Bronchial epithelial cell (primary cell): ENCODE measurements around the gene KRTAP4-7. TPM values are rescaled to one million over a fixed set of nuclear protein-coding genes. Genes with fewer than 3 reads are reported as not detected.
"Not testable (repeated sequence)": the region's sequence is repeated elsewhere in the genome, so short reads cannot be mapped to it uniquely, and the experiment has no call there.

Source experiments
- DNase-seq: peaks from one replicate; pipeline ENCODE4 v3.0.0-alpha.2; 2010; ENCODE audit warnings: low read depth
- FAIRE-seq: peaks from 2 replicates; lab custom pipeline; 2011; peaks lifted over from hg19 to GRCh38; lab: Jason Lieb, UNC
- H3K27me3 ChIP-seq: 2 replicates; pipeline ENCODE4 v1.5.1; 2011; ENCODE audit warnings: low read length; ENCODE audit not compliant: control insufficient read depth, insufficient read depth
- H3K36me3 ChIP-seq: 2 replicates; pipeline ENCODE4 v1.5.1; 2011; ENCODE audit warnings: low read length; ENCODE audit not compliant: control insufficient read depth, insufficient read depth
- H3K4me3 ChIP-seq: 2 replicates; pipeline ENCODE4 v1.5.1; 2011; ENCODE audit warnings: mild to moderate bottlenecking, low read depth, low read length, control low read depth
- total RNA-seq: library from RNA; depleted of rRNA; stranded (reverse); fragments of >200 nt; gene quantifications from 2 replicates; pipeline ENCODE4 v1.2.1, GENCODE V29; 2014
- TF ChIP-seq, protein P1 (sequence below): IDR thresholded peaks from 2 replicates; pipeline ENCODE4 v1.5.1; 2011; ENCODE audit warnings: mild to moderate bottlenecking, moderate library complexity, low read length, control low read depth, inconsistent platforms; ENCODE audit not compliant: insufficient read depth, severe bottlenecking

Gene KRTAP4-7
- total RNA-seq, 1 donor from 2014 or later = not detected

DNA sequence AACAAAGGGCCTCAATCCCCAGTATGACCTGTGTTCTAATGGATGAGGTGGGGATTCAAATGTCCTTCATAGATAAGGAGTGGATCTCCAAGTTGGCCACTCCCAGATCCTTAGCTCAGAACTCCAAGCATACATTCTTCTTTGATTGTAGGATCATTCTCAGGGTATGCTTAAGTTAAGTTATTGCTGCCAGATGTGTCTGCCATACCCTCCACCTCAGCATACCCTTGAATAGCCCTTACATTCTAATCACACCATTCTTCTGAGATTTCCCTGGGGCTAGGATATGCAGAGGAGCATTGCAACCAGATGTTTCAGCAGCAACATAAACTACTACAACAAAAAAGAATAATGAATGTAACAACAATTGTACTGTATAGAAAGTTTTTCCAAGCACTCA, 16.7 kb upstream of the KRTAP4-7 start:
- Histone ChIP-seq H3K27me3 (no peaks in the 10 kb centered on the region), H3K36me3 (no peaks in the 10 kb centered on the region), H3K4me3 (no peak overlapping the region)
- DNase-seq (no peak), FAIRE-seq (no peak)
- TF ChIP-seq, protein P1, sequence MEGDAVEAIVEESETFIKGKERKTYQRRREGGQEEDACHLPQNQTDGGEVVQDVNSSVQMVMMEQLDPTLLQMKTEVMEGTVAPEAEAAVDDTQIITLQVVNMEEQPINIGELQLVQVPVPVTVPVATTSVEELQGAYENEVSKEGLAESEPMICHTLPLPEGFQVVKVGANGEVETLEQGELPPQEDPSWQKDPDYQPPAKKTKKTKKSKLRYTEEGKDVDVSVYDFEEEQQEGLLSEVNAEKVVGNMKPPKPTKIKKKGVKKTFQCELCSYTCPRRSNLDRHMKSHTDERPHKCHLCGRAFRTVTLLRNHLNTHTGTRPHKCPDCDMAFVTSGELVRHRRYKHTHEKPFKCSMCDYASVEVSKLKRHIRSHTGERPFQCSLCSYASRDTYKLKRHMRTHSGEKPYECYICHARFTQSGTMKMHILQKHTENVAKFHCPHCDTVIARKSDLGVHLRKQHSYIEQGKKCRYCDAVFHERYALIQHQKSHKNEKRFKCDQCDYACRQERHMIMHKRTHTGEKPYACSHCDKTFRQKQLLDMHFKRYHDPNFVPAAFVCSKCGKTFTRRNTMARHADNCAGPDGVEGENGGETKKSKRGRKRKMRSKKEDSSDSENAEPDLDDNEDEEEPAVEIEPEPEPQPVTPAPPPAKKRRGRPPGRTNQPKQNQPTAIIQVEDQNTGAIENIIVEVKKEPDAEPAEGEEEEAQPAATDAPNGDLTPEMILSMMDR = no peak

DNA sequence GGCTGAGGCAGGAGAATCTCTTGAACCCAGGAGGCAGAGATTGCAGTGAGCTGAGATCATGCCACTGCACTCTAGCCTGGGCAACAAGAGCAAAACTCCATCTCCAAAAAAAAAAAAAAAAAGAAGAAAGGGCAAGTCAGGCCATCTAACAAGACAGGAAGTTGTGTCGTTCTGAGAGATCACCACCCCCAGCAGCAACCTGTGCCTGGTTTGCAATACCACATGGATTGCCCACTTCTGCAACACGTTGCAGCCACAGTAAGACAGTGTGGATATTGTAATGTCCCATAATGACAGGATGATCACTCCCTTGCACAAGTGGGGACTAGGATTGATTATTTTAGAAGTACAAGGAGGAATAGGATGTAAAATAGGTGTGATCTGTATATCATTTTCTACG, 14.9 kb upstream of the KRTAP4-7 start:
- TF ChIP-seq, protein P1 = no peak
- Histone ChIP-seq H3K36me3 (no peaks in the 10 kb centered on the region), H3K27me3 (no peaks in the 10 kb centered on the region), H3K4me3 (no peak overlapping the region)
- FAIRE-seq (no peak), DNase-seq (no peak)

DNA sequence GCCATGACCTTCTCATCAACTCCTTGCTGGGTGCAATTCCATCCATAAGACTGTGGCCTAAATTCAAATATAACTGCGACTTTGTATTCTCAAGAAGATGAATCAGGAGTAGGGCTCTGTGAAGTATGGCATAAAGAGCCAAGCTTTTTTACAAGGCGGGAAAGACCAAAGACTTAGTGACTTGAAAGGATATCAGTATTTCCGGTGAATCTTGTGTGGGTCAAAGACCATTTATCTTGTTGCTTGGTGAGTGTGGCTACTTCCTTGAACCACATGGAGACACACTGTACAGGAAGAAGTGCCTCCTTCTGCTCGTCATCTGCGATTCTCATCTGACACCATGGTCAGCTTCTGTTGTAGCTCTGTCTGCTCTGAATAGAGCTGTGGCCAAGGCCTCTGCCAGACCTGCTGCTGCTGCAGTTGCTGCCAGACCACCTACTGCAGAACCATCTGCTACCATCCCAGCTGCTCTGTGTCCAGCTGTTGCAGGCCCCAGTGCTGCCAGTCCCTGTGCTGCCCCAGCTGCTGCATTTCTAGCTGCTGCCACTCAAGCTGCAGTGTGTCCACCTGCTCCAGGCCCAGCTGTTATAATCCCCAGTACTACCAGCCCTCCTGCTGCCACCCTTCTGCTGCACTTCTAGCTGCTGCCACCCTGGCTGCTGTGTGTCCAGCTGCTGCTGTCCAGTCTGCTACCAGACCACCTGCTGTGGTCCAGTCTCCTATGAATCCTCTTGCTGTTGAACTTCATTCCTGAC, 12.2 kb upstream of the KRTAP4-7 start:
- no peak for DNase-seq
- FAIRE-seq = peak; percentile 50
- H3K27me3 ChIP-seq = no peaks in the 10 kb centered on the region
- no peaks in the 10 kb centered on the region for H3K36me3 ChIP-seq
- TF ChIP-seq, protein P1 = no peak
- no peak overlapping the region for H3K4me3 ChIP-seq

DNA sequence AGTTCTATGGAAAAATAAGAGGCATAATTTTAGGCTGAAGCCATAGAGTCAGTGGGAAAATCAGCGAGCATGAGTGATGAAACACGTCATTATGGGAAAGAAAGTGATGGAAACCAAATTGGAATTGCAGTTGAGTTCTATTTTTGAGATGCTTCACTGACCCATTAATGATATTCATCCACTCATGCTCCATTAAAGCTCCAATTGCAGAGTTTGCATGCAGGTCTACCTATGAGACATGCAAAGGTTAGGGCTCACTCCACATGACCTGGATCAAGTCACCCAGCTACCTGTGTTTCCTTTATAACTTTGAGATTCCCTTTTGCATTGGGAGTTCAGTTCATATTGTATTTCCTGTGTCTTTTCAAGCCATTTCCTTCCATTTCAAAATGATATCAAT, 10.3 kb upstream of the KRTAP4-7 start:
- TF ChIP-seq, protein P1 = no peak
- no peaks in the 10 kb centered on the region for H3K27me3 ChIP-seq
- DNase-seq (no peak), FAIRE-seq (peak; percentile 36)
- H3K36me3 ChIP-seq = no peaks in the 10 kb centered on the region
- H3K4me3 ChIP-seq = no peak overlapping the region

DNA sequence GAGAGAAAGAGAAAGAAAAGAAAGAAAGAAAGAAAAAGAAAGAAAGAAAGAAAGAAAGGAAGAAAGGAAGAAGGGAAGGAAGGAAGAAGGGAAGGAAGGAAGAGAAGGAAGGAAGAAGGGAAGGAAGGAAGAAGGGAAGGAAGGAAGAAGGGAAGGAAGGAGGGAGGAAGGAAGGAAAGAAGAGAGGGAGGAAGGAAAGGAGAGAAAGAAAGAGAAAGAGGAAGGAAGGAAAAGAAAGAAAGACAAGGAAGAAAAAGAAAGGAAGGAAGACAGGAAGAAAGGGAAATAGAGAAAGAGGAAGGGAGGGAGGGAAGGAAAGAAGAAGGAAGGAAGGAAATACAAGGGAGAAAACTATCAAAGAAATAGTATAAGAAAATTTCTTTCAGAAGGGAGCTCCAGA, 7.2 kb upstream of the KRTAP4-7 start:
- DNase-seq (no peak), FAIRE-seq (no peak)
- Histone ChIP-seq H3K36me3 (no peaks in the 10 kb centered on the region), H3K27me3 (no peaks in the 10 kb centered on the region), H3K4me3 (no peak overlapping the region)
- TF ChIP-seq, protein P1 = no peak

DNA sequence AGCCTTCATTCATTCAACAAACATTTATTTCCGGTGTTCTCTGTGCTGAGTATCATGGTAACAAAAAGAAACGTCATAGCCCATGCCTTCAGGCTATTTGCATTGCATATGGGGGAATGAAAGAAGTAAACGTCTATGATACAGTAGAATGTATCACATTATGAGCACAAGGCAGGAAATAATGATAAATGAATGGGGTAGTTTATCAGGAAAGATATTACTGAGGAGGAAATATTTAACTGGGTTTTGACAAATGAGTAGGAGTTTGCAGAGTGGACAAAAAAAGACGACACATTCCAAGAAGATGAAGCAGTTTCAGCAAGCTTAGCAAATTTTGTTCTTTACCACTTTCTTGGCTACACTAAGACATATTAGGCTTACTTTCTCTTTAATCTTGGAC, 1.3 kb upstream of the KRTAP4-7 start:
- TF ChIP-seq, protein P1 = no peak
- FAIRE-seq = no peak

DNA sequence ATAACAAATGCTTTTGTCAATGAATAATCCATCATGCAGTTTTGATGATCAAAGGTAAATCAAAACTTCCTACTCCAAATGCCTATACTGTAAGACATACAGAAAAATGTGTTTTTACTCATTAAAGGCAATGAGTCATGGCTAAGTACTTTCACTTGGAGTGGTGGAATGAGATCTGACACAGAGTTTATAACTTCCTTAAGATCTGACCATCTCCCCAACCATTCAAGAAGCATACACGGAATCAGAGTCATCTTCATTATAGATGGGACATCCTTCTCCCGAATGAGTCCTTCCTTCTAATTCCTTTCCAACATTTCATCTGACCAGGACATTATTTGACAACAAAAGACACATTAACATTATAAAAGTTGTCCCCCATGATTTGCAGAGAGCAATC, 523 bp upstream of the KRTAP4-7 start:
- not testable (repeated sequence) for H3K36me3 ChIP-seq, H3K4me3 ChIP-seq, H3K27me3 ChIP-seq
- FAIRE-seq (peak; percentile 77), DNase-seq (peak; percentile 25)

More for the DNA sequence above, 1.3 kb upstream of the KRTAP4-7 start:
- Histone ChIP-seq H3K36me3 (no peaks in the 10 kb centered on the region), H3K27me3 (no peaks in the 10 kb centered on the region), H3K4me3 (no peak overlapping the region)
- DNase-seq = peak; percentile 94

DNA sequence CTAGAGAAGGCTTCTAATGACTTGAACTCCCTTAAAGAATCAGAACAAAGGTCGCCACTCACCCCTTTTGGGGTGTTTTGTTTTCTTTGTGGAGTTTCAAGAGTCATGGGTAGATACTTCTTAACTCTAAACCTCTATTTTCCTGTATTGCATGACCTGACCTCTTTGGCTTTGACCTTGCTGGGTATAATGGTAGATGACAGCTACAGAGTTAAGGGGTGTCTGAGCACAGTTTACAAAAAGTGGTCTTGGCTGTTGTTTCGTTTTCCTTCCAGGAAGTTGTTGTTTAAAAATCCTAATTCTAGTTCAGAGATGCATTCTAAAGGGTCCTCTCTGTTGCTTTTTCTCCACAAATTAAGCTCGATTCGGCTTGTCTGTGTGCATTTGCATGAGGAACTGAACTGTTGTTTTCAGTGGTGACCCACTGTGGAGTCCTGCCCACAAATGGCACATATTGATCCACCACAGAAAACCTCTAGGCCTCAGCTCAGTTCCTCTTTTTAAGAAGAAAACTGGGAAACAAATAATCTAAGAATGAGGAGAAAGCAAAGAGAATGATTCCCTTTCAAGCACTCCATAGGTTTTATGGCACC, 4.9 kb downstream of the KRTAP4-7 start:
- FAIRE-seq, H3K4me3 ChIP-seq, DNase-seq, H3K36me3 ChIP-seq, H3K27me3 ChIP-seq: not testable (repeated sequence)
